Measurements from ENCODE around the gene RAN.

- no peak for TF ChIP-seq CTCF (IDR thresholded peaks at IDR 0.05)
- no peak for TF ChIP-seq POLR2A (IDR thresholded peaks at IDR 0.05)
Observed at GRCh38 chr12:130911933-130912332, 40.1 kb downstream of the RAN start.

All from testis (tissue), 2 donors.